ENCODE data around the gene SERPINA9.
"Not testable (repeated sequence)": the region's sequence is repeated elsewhere in the genome, so short reads cannot be mapped to it uniquely, and the experiment has no call there.

Gene SERPINA9

DNA sequence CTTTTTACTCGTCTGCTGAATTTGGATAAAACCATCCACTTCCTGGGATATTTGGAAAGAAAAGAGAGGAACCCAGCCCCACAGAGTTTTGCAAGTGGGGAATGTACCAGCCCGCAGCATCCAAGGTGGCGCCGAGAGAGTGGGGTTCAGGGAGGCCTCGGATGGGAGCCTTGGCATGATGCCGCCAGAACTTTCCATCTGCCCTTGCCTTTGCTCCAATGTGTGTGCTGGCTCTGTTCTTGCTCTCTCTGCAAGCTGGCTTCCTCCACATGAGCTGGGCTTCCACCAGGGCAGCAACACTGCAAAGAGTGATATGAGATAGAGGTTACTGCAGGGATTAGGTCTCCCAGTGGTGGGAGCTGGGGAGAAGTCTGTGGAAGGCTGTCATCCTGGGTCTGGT lies 39.9 kb upstream of the SERPINA9 start:
- H3K27ac ChIP-seq: no peak overlapping the region

DNA sequence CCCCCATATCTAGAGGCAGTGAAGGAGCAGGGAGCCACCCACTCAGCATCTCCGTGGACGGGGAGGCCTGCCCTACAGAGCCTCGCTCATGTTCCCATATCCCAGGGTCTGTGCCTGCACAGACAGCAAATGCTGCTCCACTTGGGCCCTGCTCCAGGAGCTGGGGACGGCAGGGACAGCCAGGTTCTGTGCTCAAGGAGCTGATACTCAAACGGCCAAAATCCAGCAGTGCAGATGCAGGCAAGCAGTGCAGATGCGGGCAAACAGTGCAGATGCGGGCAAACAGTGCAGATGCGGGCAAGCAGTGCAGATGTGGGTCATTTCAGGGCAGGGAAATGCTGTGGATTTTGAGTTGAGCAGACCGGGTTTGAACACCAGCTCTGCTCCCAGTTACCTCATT lies 39.4 kb upstream of the SERPINA9 start:
- H3K27ac ChIP-seq: no peak overlapping the region
- TF ChIP-seq ZFX (IDR thresholded peaks at IDR 0.05; ENCODE audit: borderline replicate concordance): no peak
- TF ChIP-seq CTCF (IDR thresholded peaks at IDR 0.05): no peak

More for the DNA sequence above, 39.9 kb upstream of the SERPINA9 start:
- TF ChIP-seq ZFX (IDR thresholded peaks at IDR 0.05; ENCODE audit: borderline replicate concordance) (no peak), CTCF (IDR thresholded peaks at IDR 0.05) (no peak)

GRCh38 chr14:94514351-94514750 lies 38.4 kb upstream of the SERPINA9 start:
- no peak for TF ChIP-seq CTCF (IDR thresholded peaks at IDR 0.05)
- no peak for TF ChIP-seq ZFX (IDR thresholded peaks at IDR 0.05; ENCODE audit: borderline replicate concordance)

DNA sequence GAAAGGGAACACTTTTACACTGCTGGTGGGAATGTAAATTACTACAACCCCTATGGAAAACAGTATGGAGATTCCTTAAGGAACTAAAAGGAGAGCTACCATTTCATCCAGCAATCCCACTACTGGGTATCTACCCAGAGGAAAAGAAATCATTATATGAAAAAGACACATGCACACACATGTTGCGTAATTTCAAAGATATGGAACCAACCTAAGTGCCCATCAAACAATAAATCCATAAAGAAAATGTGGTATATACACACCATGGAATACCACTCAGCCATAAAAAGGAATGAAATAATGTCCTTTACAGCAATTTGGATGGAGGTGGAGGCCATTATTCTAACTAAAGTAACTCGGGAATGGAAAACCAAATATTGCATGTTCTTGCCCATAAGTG lies 34.5 kb upstream of the SERPINA9 start:
- not testable (repeated sequence) for H3K27ac ChIP-seq

More at GRCh38 chr14:94514351-94514750, 38.4 kb upstream of the SERPINA9 start:
- no peak overlapping the region for H3K27ac ChIP-seq

- no peak for TF ChIP-seq CTCF (IDR thresholded peaks at IDR 0.05)
- TF ChIP-seq ZFX (IDR thresholded peaks at IDR 0.05; ENCODE audit: borderline replicate concordance): no peak
- H3K27ac ChIP-seq: no peak within 1 kb of the TSS
Observed at GRCh38 chr14:94509356-94509755, 33.4 kb upstream of the SERPINA9 start, which contains the start of gene SERPINA12. SERPINA12 (minus strand) TSS chr14:94509469; CDS start chr14:94498397, 11,072 bp downstream.

DNA sequence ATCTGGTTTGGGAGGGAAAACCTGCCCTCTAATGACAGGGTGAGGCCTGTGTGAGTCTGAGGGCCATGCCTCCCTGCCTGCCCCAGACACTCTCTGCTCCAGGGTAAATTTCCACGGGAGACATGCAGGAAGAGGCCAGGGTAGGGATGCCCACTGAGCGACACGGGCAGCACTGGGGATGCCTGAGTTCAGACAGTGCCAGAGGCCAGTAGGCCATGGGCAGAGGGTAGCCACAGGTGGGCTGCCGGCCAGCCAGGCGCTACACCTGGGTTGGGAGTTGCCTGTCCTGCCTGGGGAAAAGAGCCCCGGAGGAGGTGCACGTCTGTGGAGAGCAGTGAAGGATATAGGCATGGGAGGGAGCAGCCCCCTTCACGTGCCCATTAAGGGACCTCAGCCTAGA lies 29.6 kb upstream of the SERPINA9 start:
- no peak overlapping the region for H3K27ac ChIP-seq
- no peak for TF ChIP-seq ZFX (IDR thresholded peaks at IDR 0.05; ENCODE audit: borderline replicate concordance)
- TF ChIP-seq CTCF (IDR thresholded peaks at IDR 0.05): no peak

DNA sequence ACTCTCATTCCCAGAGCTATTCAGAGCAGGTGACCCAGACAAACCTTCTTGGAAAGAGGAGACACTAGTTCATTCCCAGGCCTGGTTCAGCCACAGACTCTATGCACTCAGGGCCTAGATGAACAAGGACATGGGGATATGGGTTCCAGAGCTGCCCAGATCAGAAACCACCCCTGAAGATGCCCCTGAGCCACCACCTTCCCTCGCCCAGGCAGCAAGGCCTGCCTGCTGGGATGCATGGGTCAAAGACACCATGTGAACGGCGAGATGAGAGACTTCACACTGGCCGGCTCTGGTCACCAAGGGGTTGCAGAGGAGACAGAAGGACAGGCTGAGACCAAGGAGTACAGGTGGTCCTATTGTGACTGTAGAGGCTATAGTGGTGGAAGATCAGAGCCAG lies 29.2 kb upstream of the SERPINA9 start:
- no peak overlapping the region for H3K27ac ChIP-seq

More for the DNA sequence above, 29.2 kb upstream of the SERPINA9 start:
- TF ChIP-seq ZFX (IDR thresholded peaks at IDR 0.05; ENCODE audit: borderline replicate concordance) (no peak), CTCF (IDR thresholded peaks at IDR 0.05) (no peak)

Measured in 22Rv1 (cell line).